Fibroblast of peridontal ligament (primary cell): ENCODE data around the gene NBEA.

Experiments used
- DNase-seq: peaks from one replicate; pipeline ENCODE4 v3.0.0-alpha.2; 2010; ENCODE audit errors: extremely low read depth

The NBEA gene

GRCh38 chr13:35283856-35284255 is 341.8 kb downstream of the NBEA start:
- DNase-seq: no peak

- no peak for DNase-seq
These were observed 343.6 kb downstream of the NBEA start for GRCh38 chr13:35285677-35286076.

- DNase-seq: no peak
These were observed 350.3 kb downstream of the NBEA start for GRCh38 chr13:35292329-35292728.

GRCh38 chr13:35293579-35294226 is 351.6 kb downstream of the NBEA start:
- DNase-seq: no peak

GRCh38 chr13:35309706-35310105 is 367.6 kb downstream of the NBEA start:
- DNase-seq: peak; percentile 20

GRCh38 chr13:35332134-35332533 is 390.1 kb downstream of the NBEA start:
- no peak for DNase-seq

- DNase-seq: no peak
These were observed 391.1 kb downstream of the NBEA start for GRCh38 chr13:35333157-35333556.

GRCh38 chr13:35342440-35342839 is 400.4 kb downstream of the NBEA start:
- DNase-seq: no peak

GRCh38 chr13:35343417-35343816 is 401.3 kb downstream of the NBEA start:
- no peak for DNase-seq

GRCh38 chr13:35345992-35346391 is 403.9 kb downstream of the NBEA start:
- DNase-seq: no peak

- DNase-seq: no peak
These were observed 404.4 kb downstream of the NBEA start for GRCh38 chr13:35346494-35346893.

GRCh38 chr13:35347679-35348205 is 405.7 kb downstream of the NBEA start:
- DNase-seq: no peak

- no peak for DNase-seq
These were observed 407.0 kb downstream of the NBEA start for GRCh38 chr13:35349052-35349451.

- DNase-seq: peak; percentile 17
These were observed 407.7 kb downstream of the NBEA start for GRCh38 chr13:35349673-35350278.

- DNase-seq: no peak
These were observed 412.2 kb downstream of the NBEA start for GRCh38 chr13:35354285-35354684.

- DNase-seq: no peak
These were observed 412.8 kb downstream of the NBEA start for GRCh38 chr13:35354882-35355281.

- no peak for DNase-seq
These were observed 414.5 kb downstream of the NBEA start for GRCh38 chr13:35356572-35356971.

GRCh38 chr13:35365883-35366282 is 423.8 kb downstream of the NBEA start:
- no peak for DNase-seq

- DNase-seq: peak; percentile 54
These were observed 425.5 kb downstream of the NBEA start for GRCh38 chr13:35367586-35367985.

GRCh38 chr13:35378939-35379338 is 436.9 kb downstream of the NBEA start:
- peak; percentile 30 for DNase-seq

GRCh38 chr13:35379663-35380062 is 437.6 kb downstream of the NBEA start:
- DNase-seq: no peak

GRCh38 chr13:35387682-35388250 is 445.7 kb downstream of the NBEA start:
- no peak for DNase-seq
